GM12878 (cell line): ENCODE data around the gene GATA2. TPM values are rescaled to one million over a fixed set of nuclear protein-coding genes. Genes with fewer than 3 reads are reported as not detected.

ENCODE experiments used
- ATAC-seq: fragments of 200-7000 bp; cut with Tn5 transposase; 3 replicates; pipeline ENCODE4 v1.9.1; 2020; ENCODE audit warnings: mild to moderate bottlenecking, moderate library complexity
- BruUV-seq: library from RNA; stranded (reverse); fragments of 400-500 nt; replicated peaks from 2 replicates; lab custom pipeline; 2021; lab: Mats Ljungman, UMichigan
- CTCF ChIA-PET: fragments of 300-600 bp; sonication (Branson Sonifier 250); formaldehyde crosslinking; extraction: SDS; loops from one replicate; lab custom pipeline; 2021; ENCODE audit warnings: inconsistent platforms; lab: Yijun Ruan, JAX
- POLR2A ChIA-PET: fragments of 350-600 bp; formaldehyde crosslinking; extraction: SDS; loops from one replicate; lab custom pipeline; 2021; ENCODE audit warnings: inconsistent platforms; lab: Charles Lee
- RAD21 ChIA-PET: fragments of 300-600 bp; sonication (Branson Sonifier 250); formaldehyde crosslinking; loops from one replicate; lab custom pipeline; 2023; ENCODE audit warnings: antibody characterized with exemption; ENCODE audit not compliant: unreplicated experiment; lab: Charles Lee
- SMC1A ChIA-PET: fragments of 300-600 bp; sonication (Branson Sonifier 250); formaldehyde crosslinking; loops from one replicate; lab custom pipeline; 2023; ENCODE audit not compliant: unreplicated experiment, uncharacterized antibody; lab: Charles Lee
- DNase-seq: peaks from one replicate; pipeline ENCODE4 v3.0.0-alpha.2; 2011; ENCODE audit warnings: low read depth, low spot score
- FAIRE-seq: peaks from 3 replicates; lab custom pipeline; 2011; peaks lifted over from hg19 to GRCh38; lab: Jason Lieb, UNC
- H2AFZ ChIP-seq: 2 replicates; pipeline ENCODE4 v1.6.0; 2011; ENCODE audit warnings: low read depth, low read length, control low read depth; ENCODE audit not compliant: control insufficient read depth
- H3K27ac ChIP-seq: 2 replicates; pipeline ENCODE4 v1.5.1; 2011; ENCODE audit warnings: control low read depth; ENCODE audit not compliant: control insufficient read depth, insufficient read depth
- H3K27me3 ChIP-seq, 2 experiments: replicated peaks in 1 of 2; 2 replicates each; pipeline versions ENCODE4 v1.6.0 to v1.6.1; 2011; ENCODE audit warnings: low read length in 1 of 2; ENCODE audit not compliant: control insufficient read depth in 2 of 2, insufficient read depth in 2 of 2
- H3K36me3 ChIP-seq, 2 experiments: 2 replicates each; pipeline ENCODE4 v1.5.1; 2011; ENCODE audit warnings: low read length in 1 of 2; ENCODE audit not compliant: control insufficient read depth in 2 of 2, insufficient read depth in 2 of 2
- H3K4me1 ChIP-seq: 2 replicates; pipeline ENCODE4 v1.6.1; 2011; ENCODE audit warnings: mild to moderate bottlenecking, low read length, moderate library complexity, mixed read lengths; ENCODE audit not compliant: control insufficient read depth, insufficient read depth
- H3K4me2 ChIP-seq: 2 replicates; pipeline ENCODE4 v1.6.0; 2011; ENCODE audit warnings: control low read depth; ENCODE audit not compliant: control insufficient read depth, insufficient read depth
- H3K4me3 ChIP-seq: fragments of 200-600 bp; sonication (generic); 2 replicates; pipeline ENCODE4 v1.5.1; 2016
- H3K79me2 ChIP-seq: 2 replicates; pipeline ENCODE4 v1.6.0; 2011; ENCODE audit warnings: low read length; ENCODE audit not compliant: control insufficient read depth, insufficient read depth
- H3K9ac ChIP-seq: 2 replicates; pipeline ENCODE4 v1.8.0; 2011; ENCODE audit warnings: low read length, control low read depth, mixed read lengths; ENCODE audit not compliant: control insufficient read depth, insufficient read depth
- H3K9me3 ChIP-seq: replicated peaks from 3 replicates; pipeline ENCODE4 v1.5.1; 2011; ENCODE audit warnings: mild to moderate bottlenecking, low read length; ENCODE audit not compliant: control insufficient read depth, insufficient read depth
- H4K20me1 ChIP-seq: 2 replicates; pipeline ENCODE4 v1.6.0; 2011; ENCODE audit not compliant: control insufficient read depth, insufficient read depth
- BCL11A ChIP-seq: IDR thresholded peaks from 2 replicates; pipeline ENCODE4 v1.6.1; 2011; ENCODE audit warnings: low read depth, low read length
- CEBPB ChIP-seq, 2 experiments: fragments of 150-350 bp in 1 of 2; IDR thresholded peaks; 2 replicates each; pipeline ENCODE4 v1.6.1; 2012 to 2014; ENCODE audit warnings: low read depth in 2 of 2, low read length in 2 of 2, borderline replicate concordance in 1 of 2, inconsistent platforms in 1 of 2
- DPF2 ChIP-seq: fragments of 450-650 bp; IDR thresholded peaks from 2 replicates; pipeline ENCODE4 v1.6.1; 2017; ENCODE audit warnings: mild to moderate bottlenecking
- KAT2A ChIP-seq: conservative IDR thresholded peaks from 2 replicates; pipeline ENCODE4 v1.6.1; 2011; ENCODE audit warnings: low read depth, low read length; ENCODE audit not compliant: control insufficient read depth
- NFYA ChIP-seq: IDR thresholded peaks from 2 replicates; pipeline ENCODE4 v1.6.1; 2011; ENCODE audit warnings: low read depth, mild to moderate bottlenecking, low read length, improper control_type of control experiment, borderline replicate concordance
- PML ChIP-seq: IDR thresholded peaks from 2 replicates; pipeline ENCODE4 v1.6.1; 2012; ENCODE audit warnings: low read length, inconsistent platforms
- RBBP5 ChIP-seq: fragments of 200-600 bp; sonication (generic); conservative IDR thresholded peaks from 2 replicates; pipeline ENCODE4 v1.6.1; 2016
- RELA ChIP-seq: fragments of 450-650 bp; IDR thresholded peaks from 2 replicates; pipeline ENCODE4 v1.8.0; 2014; ENCODE audit warnings: borderline replicate concordance; ENCODE audit not compliant: partially characterized antibody
- TCF3 ChIP-seq: IDR thresholded peaks from 2 replicates; pipeline ENCODE4 v1.6.1; 2012; ENCODE audit warnings: low read depth, mild to moderate bottlenecking, low read length, borderline replicate concordance; ENCODE audit not compliant: insufficient read depth
- ZBED1 ChIP-seq: IDR thresholded peaks from 2 replicates; pipeline ENCODE4 v1.6.1; 2016; ENCODE audit warnings: borderline replicate concordance
- WGBS: methylation state at CpG from one replicate; pipeline ENCODE4 v1.1.6; 2016; ENCODE audit warnings: low lambda C conversion rate; ENCODE audit not compliant: insufficient replicate concordance, insufficient coverage; ENCODE audit errors: missing lambda C conversion rate; 5-methylcytosine and 5-hydroxymethylcytosine counted together
- in situ Hi-C: fragments of 300-500 bp; cut with MboI; formaldehyde crosslinking; loops from 9 replicates; pipeline ENCODE4 v1.14.3; 2018; ENCODE audit warnings: mixed read lengths
- intact Hi-C: fragments of 100-400 bp; cut with micrococcal nuclease; formaldehyde crosslinking; loops from one replicate; pipeline ENCODE4 v1.14.2; 2022; ENCODE audit not compliant: unreplicated experiment
- polyA plus RNA-seq, 11 experiments: library from polyadenylated mRNA; depleted of rRNA in 4 of 11; unstranded in 6 of 11; stranded (reverse) in 5 of 11; fragments of >200 nt; fragmentation: Nextera tagmentation in 4 of 11; fragmentation: Illumina TruSeq in 1 of 11; extraction: Ambion mirVana in 4 of 11; extraction: Trizol in 1 of 11; gene quantifications; 1 replicate in 1 of 11; 2 replicates in 10 of 11; pipeline versions ENCODE4 v1.2.1 to v1.2.3, GENCODE V29; 2011 to 2016; ENCODE audit warnings: inconsistent platforms in 2 of 11, missing spikeins in 2 of 11, low read depth in 1 of 11
- total RNA-seq, 4 experiments: library from RNA; depleted of rRNA in 3 of 4; stranded (reverse); fragments of >200 nt in 3 of 4; fragmentation: Illumina TruSeq in 1 of 4; extraction: Trizol in 1 of 4; gene quantifications; 2 replicates each; pipeline versions ENCODE4 v1.2.1 to v1.2.3, GENCODE V29; 2013 to 2021
- TF ChIP-seq, protein P1 (sequence below): fragments of 450-650 bp; formaldehyde crosslinking; IDR thresholded peaks from 2 replicates; pipeline ENCODE4 v1.4.0; 2020; ENCODE audit warnings: mild to moderate bottlenecking, moderate library complexity

GATA2 gene
- total and polyA plus RNA-seq, 10 of the 15 experiments (the other 5 are each of a cell fraction or from before 2014, with no cell fraction given) = 0.56 TPM; not detected in 9

DNA sequence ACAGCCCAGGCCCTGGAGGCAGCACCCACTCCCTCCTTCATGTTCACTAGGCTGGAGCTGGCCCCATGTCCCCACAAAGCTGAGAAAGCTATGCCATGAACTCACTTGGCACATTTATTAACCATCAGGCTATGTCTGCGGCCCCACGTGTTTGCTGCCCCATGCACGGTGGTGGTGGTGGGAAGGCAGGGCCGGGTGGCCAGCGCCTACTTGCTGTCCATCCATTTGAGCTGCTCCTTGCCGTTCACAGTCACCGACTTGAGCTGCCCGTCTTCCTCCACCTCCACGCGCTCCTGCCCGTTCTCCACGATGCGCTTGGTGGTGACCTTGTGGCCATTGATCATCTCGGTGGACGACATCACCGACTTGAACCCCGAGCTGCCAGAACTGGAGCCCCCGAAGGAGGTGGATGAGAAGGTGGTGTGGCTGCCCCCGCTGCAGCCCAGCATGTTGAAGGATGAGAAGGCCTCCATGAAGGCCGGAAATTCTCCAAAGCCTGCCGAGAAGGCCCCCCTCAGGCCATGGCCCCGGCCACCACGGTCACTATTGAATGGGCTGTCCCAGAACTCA is 30.6 kb downstream of the GATA2 start:
- Histone ChIP-seq H3K9me3 (no peaks in the 10 kb centered on the region), H3K9ac (no peak overlapping the region), H3K4me3 (no peak overlapping the region), H3K4me1 (no peaks in the 10 kb centered on the region), H3K4me2 (no peak overlapping the region)
- no TSS peak for BruUV-seq
- ATAC-seq = no peak
- SMC1A ChIA-PET = no interaction called here
- no peak for FAIRE-seq
- CTCF ChIA-PET = no interaction called here
- TF ChIP-seq, protein P1, sequence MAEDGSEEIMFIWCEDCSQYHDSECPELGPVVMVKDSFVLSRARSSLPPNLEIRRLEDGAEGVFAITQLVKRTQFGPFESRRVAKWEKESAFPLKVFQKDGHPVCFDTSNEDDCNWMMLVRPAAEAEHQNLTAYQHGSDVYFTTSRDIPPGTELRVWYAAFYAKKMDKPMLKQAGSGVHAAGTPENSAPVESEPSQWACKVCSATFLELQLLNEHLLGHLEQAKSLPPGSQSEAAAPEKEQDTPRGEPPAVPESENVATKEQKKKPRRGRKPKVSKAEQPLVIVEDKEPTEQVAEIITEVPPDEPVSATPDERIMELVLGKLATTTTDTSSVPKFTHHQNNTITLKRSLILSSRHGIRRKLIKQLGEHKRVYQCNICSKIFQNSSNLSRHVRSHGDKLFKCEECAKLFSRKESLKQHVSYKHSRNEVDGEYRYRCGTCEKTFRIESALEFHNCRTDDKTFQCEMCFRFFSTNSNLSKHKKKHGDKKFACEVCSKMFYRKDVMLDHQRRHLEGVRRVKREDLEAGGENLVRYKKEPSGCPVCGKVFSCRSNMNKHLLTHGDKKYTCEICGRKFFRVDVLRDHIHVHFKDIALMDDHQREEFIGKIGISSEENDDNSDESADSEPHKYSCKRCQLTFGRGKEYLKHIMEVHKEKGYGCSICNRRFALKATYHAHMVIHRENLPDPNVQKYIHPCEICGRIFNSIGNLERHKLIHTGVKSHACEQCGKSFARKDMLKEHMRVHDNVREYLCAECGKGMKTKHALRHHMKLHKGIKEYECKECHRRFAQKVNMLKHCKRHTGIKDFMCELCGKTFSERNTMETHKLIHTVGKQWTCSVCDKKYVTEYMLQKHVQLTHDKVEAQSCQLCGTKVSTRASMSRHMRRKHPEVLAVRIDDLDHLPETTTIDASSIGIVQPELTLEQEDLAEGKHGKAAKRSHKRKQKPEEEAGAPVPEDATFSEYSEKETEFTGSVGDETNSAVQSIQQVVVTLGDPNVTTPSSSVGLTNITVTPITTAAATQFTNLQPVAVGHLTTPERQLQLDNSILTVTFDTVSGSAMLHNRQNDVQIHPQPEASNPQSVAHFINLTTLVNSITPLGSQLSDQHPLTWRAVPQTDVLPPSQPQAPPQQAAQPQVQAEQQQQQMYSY (CRISPR knock-in tag) = no peak
- TF ChIP-seq CEBPB (IDR thresholded peaks at IDR 0.05; ENCODE audit: borderline replicate concordance in 1 of 2, low read depth in 2 of 2, low read length in 2 of 2) = no peak
- TF ChIP-seq NFYA = no peak
- no peak for TF ChIP-seq TCF3
- TF ChIP-seq DPF2 = no peak
- no peak for TF ChIP-seq KAT2A
- TF ChIP-seq RBBP5 = no peak
- TF ChIP-seq BCL11A = no peak
- TF ChIP-seq ZBED1 = no peak
- TF ChIP-seq PML = no peak
- no peak for TF ChIP-seq RELA
- TF ChIP-seq, all 136 proteins: peak for 0
- intact Hi-C loops = no loop called here
- Histone ChIP-seq H4K20me1 (no peaks in the 10 kb centered on the region), H3K79me2 (no peaks in the 10 kb centered on the region), H2AFZ (no peak overlapping the region), H3K36me3 (no peaks in the 10 kb centered on the region), H3K27ac (no peak overlapping the region), H3K27me3 (peaks cover 0 to 3% of the 10 kb centered on the region in 2 experiments; a peak in 2 of 4 replicates)
- ChIA-PET RAD21 (no interaction called here), POLR2A (no interaction called here)
- 64% methylated on average over 23 of the region's 23 CpGs for whole genome bisulfite sequencing
- no peak for DNase-seq
- in situ Hi-C loops = no loop called here
